IMR-90 (cell line): Measurements from ENCODE around the gene MS4A2. TPM values are rescaled to one million over a fixed set of nuclear protein-coding genes. Genes with fewer than 3 reads are reported as not detected.

ENCODE experiments used
- ATAC-seq: fragments of 200-7000 bp; cut with Tn5 transposase; 2 replicates; pipeline ENCODE4 v1.9.1; 2020; ENCODE audit warnings: low read depth, mild to moderate bottlenecking, moderate library complexity
- BruUV-seq: library from RNA; stranded (reverse); fragments of 400-500 nt; replicated peaks from 2 replicates; lab custom pipeline; 2021; lab: Mats Ljungman, UMichigan
- CTCF ChIA-PET: fragments of 300-600 bp; formaldehyde crosslinking; extraction: SDS; loops from one replicate; lab custom pipeline; 2021; ENCODE audit warnings: antibody characterized with exemption; lab: Yijun Ruan, JAX
- POLR2A ChIA-PET: fragments of 300-600 bp; sonication (Branson Sonifier 250); formaldehyde crosslinking; loops from one replicate; lab custom pipeline; 2022; ENCODE audit warnings: antibody characterized with exemption; ENCODE audit not compliant: unreplicated experiment; lab: Charles Lee
- DNase-seq: peaks from one replicate; pipeline ENCODE4 v3.0.0; 2013
- H2AFZ ChIP-seq: replicated peaks from 2 replicates; pipeline ENCODE3; 2013; ENCODE audit warnings: low read length, mild to moderate bottlenecking; ENCODE audit not compliant: poor library complexity
- H2AK5ac ChIP-seq: 2 replicates; pipeline ENCODE4 v1.6.1; 2013; ENCODE audit warnings: low read depth, low read length, inconsistent platforms
- H2AK9ac ChIP-seq: replicated peaks from 2 replicates; pipeline ENCODE3; 2013; ENCODE audit warnings: mild to moderate bottlenecking, low read depth, low read length, moderate library complexity; ENCODE audit not compliant: poor library complexity
- H2BK120ac ChIP-seq: 2 replicates; pipeline ENCODE4 v1.6.1; 2013; ENCODE audit warnings: low read depth, low read length, inconsistent platforms
- H2BK15ac ChIP-seq: 3 replicates; pipeline ENCODE4 v1.6.1; 2013; ENCODE audit warnings: low read depth, low read length, inconsistent platforms
- H2BK20ac ChIP-seq: 2 replicates; pipeline ENCODE4 v1.6.1; 2013; ENCODE audit warnings: low read depth, mild to moderate bottlenecking, inconsistent platforms, low read length, moderate library complexity
- H2BK5ac ChIP-seq: 2 replicates; pipeline ENCODE4 v1.6.1; 2013; ENCODE audit warnings: mild to moderate bottlenecking, low read depth, low read length, inconsistent platforms; ENCODE audit not compliant: poor library complexity, severe bottlenecking
- H3K14ac ChIP-seq: replicated peaks from 2 replicates; pipeline ENCODE4 v1.6.1; 2013; ENCODE audit warnings: low read depth, low read length, inconsistent platforms
- H3K18ac ChIP-seq: 2 replicates; pipeline ENCODE4 v1.6.1; 2013; ENCODE audit warnings: low read depth, low read length, control low read depth
- H3K23ac ChIP-seq: 2 replicates; pipeline ENCODE4 v1.6.1; 2013; ENCODE audit warnings: low read depth, low read length, inconsistent platforms
- H3K27ac ChIP-seq: 2 replicates; pipeline ENCODE4 v1.5.1; 2013; ENCODE audit warnings: mild to moderate bottlenecking, control low read depth, low read length; ENCODE audit not compliant: insufficient read depth
- H3K27me3 ChIP-seq: 2 replicates; pipeline ENCODE4 v1.6.1; 2013; ENCODE audit warnings: low read length; ENCODE audit not compliant: control insufficient read depth, insufficient read depth
- H3K36me3 ChIP-seq: 2 replicates; pipeline ENCODE4 v1.6.1; 2013; ENCODE audit warnings: low read length, mixed read lengths; ENCODE audit not compliant: control insufficient read depth, insufficient read depth
- H3K4ac ChIP-seq: 2 replicates; pipeline ENCODE4 v1.6.1; 2013; ENCODE audit warnings: low read depth, low read length, inconsistent platforms
- H3K4me1 ChIP-seq: 2 replicates; pipeline ENCODE4 v1.6.1; 2013; ENCODE audit warnings: low read length, mixed read lengths; ENCODE audit not compliant: control insufficient read depth, insufficient read depth
- H3K4me2 ChIP-seq: 2 replicates; pipeline ENCODE4 v1.6.1; 2013; ENCODE audit warnings: low read depth, mild to moderate bottlenecking, control low read depth, low read length, moderate library complexity
- H3K4me3 ChIP-seq: 2 replicates; pipeline ENCODE4 v1.5.1; 2013; ENCODE audit warnings: low read depth, mild to moderate bottlenecking, control low read depth, low read length, moderate library complexity; ENCODE audit not compliant: insufficient read depth
- H3K56ac ChIP-seq: 2 replicates; pipeline ENCODE4 v1.6.1; 2013; ENCODE audit warnings: low read length, inconsistent platforms; ENCODE audit not compliant: insufficient read depth; ENCODE audit errors: extremely low read depth
- H3K79me1 ChIP-seq, 2 experiments: 2 replicates each; pipeline ENCODE4 v1.6.1; 2013; ENCODE audit warnings: low read length in 2 of 2, inconsistent platforms in 1 of 2, low read depth in 1 of 2
- H3K9ac ChIP-seq: 2 replicates; pipeline ENCODE4 v1.6.1; 2013; ENCODE audit warnings: low read depth, low read length, control low read depth
- H3K9me1 ChIP-seq: 2 replicates; pipeline ENCODE4 v1.6.1; 2013; ENCODE audit warnings: low read length, inconsistent platforms; ENCODE audit not compliant: insufficient read depth
- H3K9me3 ChIP-seq: 2 replicates; pipeline ENCODE4 v1.6.1; 2013; ENCODE audit warnings: low read length; ENCODE audit not compliant: control insufficient read depth, insufficient read depth
- H4K20me1 ChIP-seq: 2 replicates; pipeline ENCODE4 v1.6.1; 2013; ENCODE audit warnings: low read length, inconsistent platforms; ENCODE audit not compliant: insufficient read depth
- H4K5ac ChIP-seq: 2 replicates; pipeline ENCODE4 v1.6.1; 2013; ENCODE audit warnings: mild to moderate bottlenecking, low read depth, low read length, control low read depth
- H4K8ac ChIP-seq, 2 experiments: 2 replicates each; pipeline ENCODE4 v1.6.1; 2013; ENCODE audit warnings: low read depth in 2 of 2, low read length in 2 of 2, control low read depth in 1 of 2, inconsistent platforms in 1 of 2
- H4K91ac ChIP-seq: 2 replicates; pipeline ENCODE4 v1.6.1; 2013; ENCODE audit warnings: low read depth, low read length, inconsistent platforms; ENCODE audit not compliant: insufficient read depth
- BHLHE40 ChIP-seq: fragments of 150-350 bp; IDR thresholded peaks from 2 replicates; pipeline ENCODE4 v1.6.1; 2016; ENCODE audit warnings: mild to moderate bottlenecking, low read depth, low read length
- CEBPB ChIP-seq: IDR thresholded peaks from 2 replicates; pipeline ENCODE4 v1.6.1; 2012; ENCODE audit warnings: low read depth, low read length, improper control_type of control experiment
- CHD1 ChIP-seq: IDR thresholded peaks from 2 replicates; pipeline ENCODE4 v1.6.1; 2012; ENCODE audit warnings: low read depth, low read length, improper control_type of control experiment
- CTCF ChIP-seq: conservative IDR thresholded peaks from 2 replicates; pipeline ENCODE4 v1.5.1; 2012; ENCODE audit warnings: mild to moderate bottlenecking, low read depth, low read length, improper control_type of control experiment
- FOS ChIP-seq: fragments of 150-350 bp; IDR thresholded peaks from 2 replicates; pipeline ENCODE4 v1.6.1; 2016; ENCODE audit warnings: low read depth, low read length
- MAFK ChIP-seq: IDR thresholded peaks from 2 replicates; pipeline ENCODE4 v1.6.1; 2012; ENCODE audit warnings: low read depth, low read length, improper control_type of control experiment
- MAZ ChIP-seq: IDR thresholded peaks from 2 replicates; pipeline ENCODE4 v1.6.1; 2012; ENCODE audit warnings: low read depth, mild to moderate bottlenecking, low read length, improper control_type of control experiment, moderate library complexity, borderline replicate concordance
- MXI1 ChIP-seq: IDR thresholded peaks from 2 replicates; pipeline ENCODE4 v1.6.1; 2012; ENCODE audit warnings: low read depth, mild to moderate bottlenecking, low read length, moderate library complexity, borderline replicate concordance
- NFE2L2 ChIP-seq: fragments of 150-350 bp; IDR thresholded peaks from 2 replicates; pipeline ENCODE4 v1.6.1; 2016; ENCODE audit warnings: low read depth, mild to moderate bottlenecking, low read length
- POLR2A ChIP-seq: IDR thresholded peaks from 2 replicates; pipeline ENCODE4 v1.6.1; 2012; ENCODE audit warnings: mild to moderate bottlenecking, low read depth, low read length
- RAD21 ChIP-seq: IDR thresholded peaks from 2 replicates; pipeline ENCODE4 v1.6.1; 2012; ENCODE audit warnings: low read length, improper control_type of control experiment
- RCOR1 ChIP-seq: IDR thresholded peaks from 2 replicates; pipeline ENCODE4 v1.6.1; 2012; ENCODE audit warnings: mild to moderate bottlenecking, low read length, improper control_type of control experiment; ENCODE audit not compliant: insufficient replicate concordance
- RFX5 ChIP-seq: IDR thresholded peaks from 2 replicates; pipeline ENCODE4 v1.8.0; 2012; ENCODE audit warnings: low read depth, mild to moderate bottlenecking, low read length, moderate library complexity
- SMC3 ChIP-seq: fragments of 150-350 bp; IDR thresholded peaks from 2 replicates; pipeline ENCODE4 v1.6.1; 2016; ENCODE audit warnings: low read depth, mild to moderate bottlenecking, antibody characterized with exemption, low read length, moderate library complexity
- WGBS, 2 experiments: methylation state at CpG; one replicate each; pipeline versions ENCODE4 v1.1.5 to v1.1.7; 2013; ENCODE audit warnings: missing lambda C conversion rate in 2 of 2; ENCODE audit not compliant: insufficient read length in 1 of 2; ENCODE audit errors: extremely low coverage in 2 of 2; 5-methylcytosine and 5-hydroxymethylcytosine counted together
- dilution Hi-C: fragments of 300-500 bp; cut with HindIII; formaldehyde crosslinking; loops from one replicate; pipeline ENCODE4 v1.14.3; 2018; ENCODE audit warnings: low sequenced_read_pairs; ENCODE audit not compliant: unreplicated experiment
- in situ Hi-C: fragments of 300-500 bp; cut with MboI; formaldehyde crosslinking; loops from 3 replicates; pipeline ENCODE4 v1.14.3; 2019; ENCODE audit warnings: low sequenced_read_pairs, inconsistent platforms, mixed read lengths
- intact Hi-C: fragments of 100-400 bp; cut with micrococcal nuclease; formaldehyde crosslinking; loops from 2 replicates; pipeline ENCODE4 v1.10.0; 2022
- polyA plus RNA-seq, 3 experiments: library from polyadenylated mRNA; depleted of rRNA; stranded (reverse); fragments of >200 nt; gene quantifications; 2 replicates each; pipeline ENCODE4 v1.2.3, GENCODE V29; 2012; ENCODE audit warnings: low replicate concordance in 1 of 3
- total RNA-seq: library from RNA; depleted of rRNA; stranded (reverse); fragments of >200 nt; gene quantifications from 2 replicates; pipeline ENCODE4 v1.2.3, GENCODE V29; 2012
- TF ChIP-seq, protein P1 (sequence below): fragments of 150-350 bp; IDR thresholded peaks from 2 replicates; pipeline ENCODE4 v1.6.1; 2016; ENCODE audit warnings: low read depth, mild to moderate bottlenecking, low read length, moderate library complexity, borderline replicate concordance
- TF ChIP-seq, protein P2 (sequence below): fragments of 150-350 bp; IDR thresholded peaks from 2 replicates; pipeline ENCODE4 v1.6.1; 2017; ENCODE audit warnings: mild to moderate bottlenecking, antibody characterized with exemption, low read length, low read depth

The MS4A2 gene
- total and polyA plus RNA-seq, 2 of the 4 experiments (the other 2 are of a cell fraction): not detected

GRCh38 chr11:60131912-60132311 lies 43.4 kb downstream of the MS4A2 start:
- no peak overlapping the region for H3K4me2 ChIP-seq
- H2BK20ac ChIP-seq: no peak overlapping the region
- H3K18ac ChIP-seq: no peak overlapping the region
- peaks cover 7% of the 10 kb centered on the region; the same call in 1 of the 2 replicates for H3K9me3 ChIP-seq
- no peak overlapping the region for H4K91ac ChIP-seq
- no peak overlapping the region for H2BK5ac ChIP-seq
- ATAC-seq (no peak), DNase-seq (no peak)
- no peaks in the 10 kb centered on the region for H4K20me1 ChIP-seq
- H2AK5ac ChIP-seq: no peak overlapping the region
- WGBS, 2 experiments: no CpG with 5 or more reads among the region's 3 CpGs
- no peak overlapping the region for H3K4me3 ChIP-seq
- H2BK120ac ChIP-seq: no peak overlapping the region
- no TSS peak for BruUV-seq
- ChIA-PET CTCF (no interaction called here), POLR2A (no interaction called here)
- no peaks in the 10 kb centered on the region for H3K36me3 ChIP-seq
- H3K27ac ChIP-seq: no peak overlapping the region
- no peak overlapping the region for H3K9ac ChIP-seq
- in situ Hi-C loops: no loop called here
- no peak overlapping the region for H2AFZ ChIP-seq
- H3K23ac ChIP-seq: no peak overlapping the region
- no peak overlapping the region for H3K14ac ChIP-seq
- no peak overlapping the region for H4K8ac ChIP-seq
- no peaks in the 10 kb centered on the region for H3K9me1 ChIP-seq
- dilution Hi-C loops: no loop called here
- no peaks in the 10 kb centered on the region for H3K4me1 ChIP-seq
- no peaks in the 10 kb centered on the region for H3K27me3 ChIP-seq
- no peak overlapping the region for H4K5ac ChIP-seq
- intact Hi-C loops: no loop called here
- H3K56ac ChIP-seq: no peak overlapping the region
- H3K79me1 ChIP-seq: no peaks in the 10 kb centered on the region
- no peak overlapping the region for H2BK15ac ChIP-seq
- TF ChIP-seq MAFK (no peak), CHD1 (no peak), MAZ (no peak), NFE2L2 (no peak), BHLHE40 (no peak), SMC3 (no peak), RAD21 (no peak), CEBPB (no peak), MXI1 (no peak), CTCF (no peak), FOS (no peak), POLR2A (no peak), RFX5 (no peak), RCOR1 (no peak)
- TF ChIP-seq, protein P1, sequence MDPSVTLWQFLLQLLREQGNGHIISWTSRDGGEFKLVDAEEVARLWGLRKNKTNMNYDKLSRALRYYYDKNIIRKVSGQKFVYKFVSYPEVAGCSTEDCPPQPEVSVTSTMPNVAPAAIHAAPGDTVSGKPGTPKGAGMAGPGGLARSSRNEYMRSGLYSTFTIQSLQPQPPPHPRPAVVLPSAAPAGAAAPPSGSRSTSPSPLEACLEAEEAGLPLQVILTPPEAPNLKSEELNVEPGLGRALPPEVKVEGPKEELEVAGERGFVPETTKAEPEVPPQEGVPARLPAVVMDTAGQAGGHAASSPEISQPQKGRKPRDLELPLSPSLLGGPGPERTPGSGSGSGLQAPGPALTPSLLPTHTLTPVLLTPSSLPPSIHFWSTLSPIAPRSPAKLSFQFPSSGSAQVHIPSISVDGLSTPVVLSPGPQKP: no peak
- TF ChIP-seq, protein P2, sequence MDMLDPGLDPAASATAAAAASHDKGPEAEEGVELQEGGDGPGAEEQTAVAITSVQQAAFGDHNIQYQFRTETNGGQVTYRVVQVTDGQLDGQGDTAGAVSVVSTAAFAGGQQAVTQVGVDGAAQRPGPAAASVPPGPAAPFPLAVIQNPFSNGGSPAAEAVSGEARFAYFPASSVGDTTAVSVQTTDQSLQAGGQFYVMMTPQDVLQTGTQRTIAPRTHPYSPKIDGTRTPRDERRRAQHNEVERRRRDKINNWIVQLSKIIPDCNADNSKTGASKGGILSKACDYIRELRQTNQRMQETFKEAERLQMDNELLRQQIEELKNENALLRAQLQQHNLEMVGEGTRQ: no peak
- no peak overlapping the region for H2AK9ac ChIP-seq
- H3K4ac ChIP-seq: no peak overlapping the region
